RWPE1 (cell line): ENCODE data around the gene PACC1.

Source experiments
- CTCF ChIA-PET: fragments of 350-600 bp; sonication (Branson Sonifier 250); formaldehyde crosslinking; extraction: SDS; loops from one replicate; lab custom pipeline; 2021; lab: Yijun Ruan, JAX
- POLR2A ChIA-PET: fragments of 400-600 bp; formaldehyde crosslinking; extraction: SDS; loops from one replicate; lab custom pipeline; 2020; ENCODE audit warnings: antibody characterized with exemption; ENCODE audit not compliant: low non-redundant PET; lab: Yijun Ruan, JAX
- DNase-seq: peaks from one replicate; pipeline ENCODE4 v3.0.0; 2012; ENCODE audit warnings: low spot score
- H3K27ac ChIP-seq: fragments of 450-650 bp; 2 replicates; pipeline ENCODE4 v1.5.1; 2017
- TF ChIP-seq, protein P1 (sequence below): fragments of 450-650 bp; conservative IDR thresholded peaks from 2 replicates; pipeline ENCODE4 v1.5.1; 2017; ENCODE audit warnings: low read depth, mild to moderate bottlenecking

Gene PACC1

DNA sequence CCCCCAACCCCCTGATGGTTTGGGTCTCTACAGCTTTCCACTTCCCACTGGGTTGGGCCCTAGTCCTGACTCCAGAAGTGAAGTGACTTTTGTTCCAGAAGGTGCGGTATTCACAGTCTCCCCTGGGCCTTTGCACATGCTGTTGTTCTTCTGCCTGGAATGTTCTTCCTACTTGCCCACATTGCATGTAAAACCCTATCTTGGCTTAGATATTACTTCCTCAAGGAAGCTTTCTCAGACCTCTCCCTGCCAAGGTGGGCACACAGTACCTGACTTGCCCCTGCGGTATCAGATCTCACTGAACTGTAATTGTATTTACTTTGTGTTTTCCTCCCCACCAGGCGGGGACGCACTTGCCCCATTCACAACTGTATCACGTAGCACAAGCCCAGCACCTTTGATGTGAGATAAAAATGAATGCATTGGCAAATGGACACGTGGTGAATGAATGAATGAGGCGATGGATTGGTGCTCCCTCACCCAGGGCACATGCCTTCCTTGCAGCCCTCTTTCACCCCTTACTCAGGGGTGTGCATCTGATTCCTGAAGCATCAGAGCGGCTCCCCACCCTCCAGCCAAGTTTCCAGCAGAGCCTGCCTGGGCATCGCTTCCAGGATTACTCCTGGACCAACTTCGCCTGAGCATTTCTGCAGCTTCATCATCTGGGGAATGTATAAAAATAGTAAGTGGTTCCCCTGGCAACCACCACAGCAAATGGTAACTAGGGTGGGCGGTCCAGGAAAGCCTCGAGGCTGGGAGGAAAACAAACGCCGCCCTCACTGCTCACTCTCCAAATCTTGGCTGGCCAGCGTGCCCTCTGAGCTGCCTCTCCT, 37.9 kb upstream of the PACC1 start:
- TF ChIP-seq, protein P1, sequence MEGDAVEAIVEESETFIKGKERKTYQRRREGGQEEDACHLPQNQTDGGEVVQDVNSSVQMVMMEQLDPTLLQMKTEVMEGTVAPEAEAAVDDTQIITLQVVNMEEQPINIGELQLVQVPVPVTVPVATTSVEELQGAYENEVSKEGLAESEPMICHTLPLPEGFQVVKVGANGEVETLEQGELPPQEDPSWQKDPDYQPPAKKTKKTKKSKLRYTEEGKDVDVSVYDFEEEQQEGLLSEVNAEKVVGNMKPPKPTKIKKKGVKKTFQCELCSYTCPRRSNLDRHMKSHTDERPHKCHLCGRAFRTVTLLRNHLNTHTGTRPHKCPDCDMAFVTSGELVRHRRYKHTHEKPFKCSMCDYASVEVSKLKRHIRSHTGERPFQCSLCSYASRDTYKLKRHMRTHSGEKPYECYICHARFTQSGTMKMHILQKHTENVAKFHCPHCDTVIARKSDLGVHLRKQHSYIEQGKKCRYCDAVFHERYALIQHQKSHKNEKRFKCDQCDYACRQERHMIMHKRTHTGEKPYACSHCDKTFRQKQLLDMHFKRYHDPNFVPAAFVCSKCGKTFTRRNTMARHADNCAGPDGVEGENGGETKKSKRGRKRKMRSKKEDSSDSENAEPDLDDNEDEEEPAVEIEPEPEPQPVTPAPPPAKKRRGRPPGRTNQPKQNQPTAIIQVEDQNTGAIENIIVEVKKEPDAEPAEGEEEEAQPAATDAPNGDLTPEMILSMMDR = no peak
- no peak for DNase-seq
- ChIA-PET CTCF (interaction anchor here (0.6 to 2.0 kb wide), 2 partner anchors 382 to 1056 kb away, joined by 3 to 7 read pairs; no protein-coding TSS in a partner anchor), POLR2A (no interaction called here)
- no peak overlapping the region for H3K27ac ChIP-seq

DNA sequence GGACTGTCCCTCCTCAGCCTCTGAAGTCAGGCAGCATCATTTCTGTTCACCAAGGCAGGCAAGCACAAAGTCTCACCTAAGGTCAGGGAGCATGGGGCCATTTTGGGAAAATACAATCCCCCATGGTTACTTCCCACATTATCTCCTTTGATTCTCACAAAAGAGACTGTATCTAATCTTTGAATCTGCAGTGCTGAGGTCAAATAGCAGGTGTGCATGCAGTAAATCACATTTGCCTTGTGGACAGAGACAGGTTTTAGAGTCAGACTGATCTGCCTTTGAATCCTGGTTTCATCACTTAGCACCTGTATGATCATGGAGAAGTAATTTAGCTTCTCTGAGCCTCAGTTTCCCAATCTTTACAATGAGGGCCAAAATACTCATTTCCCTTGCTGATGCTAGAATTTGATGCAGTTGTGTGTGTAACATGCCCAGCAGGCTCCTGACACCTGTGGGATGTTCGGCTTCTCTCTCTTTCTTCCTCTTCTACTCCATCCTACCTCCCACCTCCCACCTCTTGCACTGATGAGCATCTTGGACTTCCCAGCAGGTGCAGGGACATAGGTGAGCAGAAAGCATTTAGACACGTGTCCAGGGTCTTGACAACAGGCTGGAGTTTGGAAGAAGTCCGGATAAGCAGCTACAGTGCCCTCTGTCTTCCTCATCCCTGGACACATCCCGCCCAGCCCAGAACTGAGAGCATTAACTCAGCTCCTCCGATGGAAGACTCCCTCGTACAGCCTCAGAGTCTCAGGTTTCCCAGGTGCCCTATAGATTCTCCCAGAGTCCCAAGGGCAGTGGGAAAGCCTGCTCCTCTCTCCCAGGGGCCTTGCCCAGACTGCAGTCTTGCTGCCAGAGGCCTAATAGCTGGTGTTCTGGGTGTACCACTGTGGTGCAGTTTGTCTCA, 37.0 kb upstream of the PACC1 start:
- ChIA-PET CTCF (interaction anchor here (0.6 to 0.9 kb wide), 2 partner anchors 404 to 1055 kb away, joined by 3 read pairs; no protein-coding TSS in a partner anchor), POLR2A (no interaction called here)
- no peak overlapping the region for H3K27ac ChIP-seq
- TF ChIP-seq, protein P1 = no peak
- no peak for DNase-seq

DNA sequence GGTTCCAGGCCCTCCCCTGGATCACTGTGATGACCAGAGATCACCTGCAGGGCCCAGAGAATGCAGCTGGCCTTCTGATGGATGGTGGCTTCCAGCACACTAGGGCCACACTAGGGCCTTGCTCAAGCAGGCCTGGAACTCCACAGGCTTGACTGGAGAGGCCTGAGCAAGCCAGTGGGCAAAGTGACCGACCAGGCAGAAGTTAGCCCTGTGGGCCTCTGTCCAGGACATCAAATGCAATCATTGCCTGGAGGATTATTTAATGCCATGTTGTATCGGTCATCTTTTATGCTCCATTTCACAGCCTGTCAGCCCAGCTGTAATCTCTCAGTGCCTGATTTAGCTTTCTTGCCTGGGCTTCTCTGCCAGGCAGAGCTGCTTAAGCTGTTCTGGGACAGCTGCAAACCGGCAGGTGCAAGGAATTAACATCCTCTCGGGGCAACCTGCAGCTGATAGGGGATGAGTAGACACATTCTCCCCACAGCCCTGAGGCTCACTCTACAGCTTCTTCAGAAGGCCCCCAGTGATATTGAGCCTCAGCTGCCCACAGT, 35.7 kb upstream of the PACC1 start:
- ChIA-PET CTCF (interaction anchor here (0.5 kb wide), 2 partner anchors 381 to 536 kb away, joined by 3 read pairs; no protein-coding TSS in a partner anchor), POLR2A (no interaction called here)

DNA sequence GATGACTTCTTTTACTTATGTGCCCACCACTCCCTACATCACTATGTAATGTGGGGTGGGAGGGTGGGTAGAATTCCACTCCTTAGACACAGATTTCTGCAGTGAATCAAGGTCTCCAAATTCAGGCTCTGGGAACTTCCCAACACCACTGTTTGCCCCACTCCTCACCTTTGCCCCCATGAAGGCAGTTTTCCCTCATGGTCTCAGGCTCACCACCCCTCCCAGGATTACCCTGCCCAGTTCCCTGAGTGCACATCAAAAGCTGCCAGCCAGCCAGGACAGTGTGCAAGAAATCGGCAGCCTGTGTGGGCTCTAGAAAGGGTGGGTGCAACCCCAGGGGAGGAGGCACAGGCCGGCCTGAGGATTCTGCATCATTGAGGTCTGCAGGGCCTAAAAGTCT, 32.8 kb upstream of the PACC1 start:
- no peak for DNase-seq
- CTCF ChIA-PET = no interaction called here

More for the DNA sequence above, 35.7 kb upstream of the PACC1 start:
- H3K27ac ChIP-seq = no peak overlapping the region
- DNase-seq = no peak
- TF ChIP-seq, protein P1 = no peak

DNA sequence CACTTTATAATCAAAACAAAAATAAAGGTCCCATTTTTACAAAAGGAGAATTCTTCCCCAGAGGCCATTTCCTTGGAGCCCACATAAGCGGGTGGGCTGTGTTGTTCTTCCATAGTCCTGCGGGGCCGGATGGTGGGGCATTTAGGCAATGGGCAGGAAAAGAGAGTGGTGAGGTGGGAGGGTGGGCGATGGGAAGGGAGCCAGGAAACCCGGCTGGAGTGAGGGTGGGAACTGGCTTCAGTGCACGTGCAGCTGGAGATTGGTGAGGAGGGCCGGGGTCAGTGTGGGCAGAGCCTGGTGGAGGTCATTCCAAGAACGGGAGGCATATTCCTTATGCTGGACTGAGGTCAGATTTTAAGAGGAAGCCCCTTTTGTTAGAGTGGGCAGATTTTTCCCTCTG, 31.6 kb upstream of the PACC1 start:
- H3K27ac ChIP-seq = no peak overlapping the region
- ChIA-PET POLR2A (no interaction called here), CTCF (interaction anchor here (0.6 kb wide), 1 partner anchor 182 kb away, joined by 3 read pairs; no protein-coding TSS in a partner anchor)
- TF ChIP-seq, protein P1 = no peak
- DNase-seq = no peak

More for the DNA sequence above, 32.8 kb upstream of the PACC1 start:
- TF ChIP-seq, protein P1 = no peak
- POLR2A ChIA-PET = no interaction called here
- H3K27ac ChIP-seq = no peak overlapping the region

DNA sequence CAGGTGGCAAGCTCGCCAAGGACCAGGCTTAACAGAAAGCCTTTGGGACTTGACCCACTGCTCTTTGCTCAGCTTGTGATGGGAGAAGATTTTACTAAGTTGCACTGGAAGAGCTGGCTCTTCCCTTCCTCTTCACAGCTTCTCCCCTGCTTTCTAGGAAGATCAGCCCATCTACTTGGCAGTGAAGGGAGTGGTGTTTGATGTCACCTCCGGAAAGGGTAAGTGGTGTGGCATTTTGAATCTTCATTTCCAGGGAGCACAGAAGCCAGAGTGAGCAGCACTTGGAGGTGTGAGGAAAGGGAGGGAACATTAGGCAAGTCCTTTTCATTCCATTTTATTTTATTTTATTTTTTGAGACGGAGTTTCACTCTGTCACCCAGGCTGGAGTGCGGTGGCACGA, 27.7 kb upstream of the PACC1 start:
- H3K27ac ChIP-seq = peak overlapping the region; percentile 18; the same call in 1 of the 2 replicates
- ChIA-PET CTCF (interaction anchor here (0.6 to 0.7 kb wide), 2 partner anchors 14 to 411 kb away, joined by 3 to 4 read pairs; no protein-coding TSS in a partner anchor), POLR2A (no interaction called here)
- TF ChIP-seq, protein P1 = no peak
- DNase-seq = no peak
